ENCODE results near the gene DPP4. TPM values are rescaled to one million over a fixed set of nuclear protein-coding genes. Genes with fewer than 3 reads are reported as not detected.

Gene DPP4
- total RNA-seq, 1 experiment from 2014 or later = 2.8 TPM

DNA sequence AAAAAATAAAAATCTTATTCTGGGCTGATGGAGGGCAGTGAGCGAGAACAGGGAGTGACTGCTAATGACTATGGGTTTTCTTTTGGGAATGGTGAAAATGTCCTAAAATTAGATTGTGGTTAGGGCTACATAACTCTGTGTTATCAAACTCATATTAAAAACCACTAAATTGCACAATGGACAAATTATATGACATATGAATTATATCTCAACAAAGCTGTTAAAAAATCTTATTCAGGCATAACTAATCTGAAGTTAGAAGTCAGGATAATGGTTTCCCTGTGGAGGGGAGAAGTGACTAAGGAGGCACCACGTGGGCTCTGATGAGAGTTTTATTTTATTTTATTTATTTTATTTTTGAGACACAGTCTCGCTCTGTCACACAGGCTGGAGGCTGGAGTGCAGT lies 32.1 kb upstream of the DPP4 start:
- no peak overlapping the region for H2BK15ac ChIP-seq (ENCODE audit: low read depth, low read length)
- Mint-ChIP-seq H3K27me3 (ENCODE audit: low read depth) (peaks cover 3% of the 10 kb centered on the region; the same call in 1 of the 2 replicates), H3K4me3 (no peak overlapping the region), H3K36me3 (ENCODE audit: insufficient read depth in 1 of 3, low read depth in 3 of 3) (no peaks in the 10 kb centered on the region; a peak in 1 of 7 replicates), H3K9me3 (no peaks in the 10 kb centered on the region), H3K4me1 (no peaks in the 10 kb centered on the region), H3K27ac (no peak overlapping the region)
- H3K9ac ChIP-seq (ENCODE audit: extremely low read depth, insufficient read length, low read length) = no peak overlapping the region
- H3K14ac ChIP-seq (ENCODE audit: insufficient read depth, low read length) = no peak overlapping the region
- H3K79me2 ChIP-seq (ENCODE audit: insufficient read depth, low read length) = no peaks in the 10 kb centered on the region
- no peak overlapping the region for H2BK12ac ChIP-seq (ENCODE audit: insufficient read length, low read depth, low read length)
- H4K5ac ChIP-seq (ENCODE audit: insufficient read length, low read depth, low read length) = no peak overlapping the region
- no peak overlapping the region for H3K27ac ChIP-seq (ENCODE audit: insufficient read length, low read depth, low read length)
- TF ChIP-seq, protein P1, sequence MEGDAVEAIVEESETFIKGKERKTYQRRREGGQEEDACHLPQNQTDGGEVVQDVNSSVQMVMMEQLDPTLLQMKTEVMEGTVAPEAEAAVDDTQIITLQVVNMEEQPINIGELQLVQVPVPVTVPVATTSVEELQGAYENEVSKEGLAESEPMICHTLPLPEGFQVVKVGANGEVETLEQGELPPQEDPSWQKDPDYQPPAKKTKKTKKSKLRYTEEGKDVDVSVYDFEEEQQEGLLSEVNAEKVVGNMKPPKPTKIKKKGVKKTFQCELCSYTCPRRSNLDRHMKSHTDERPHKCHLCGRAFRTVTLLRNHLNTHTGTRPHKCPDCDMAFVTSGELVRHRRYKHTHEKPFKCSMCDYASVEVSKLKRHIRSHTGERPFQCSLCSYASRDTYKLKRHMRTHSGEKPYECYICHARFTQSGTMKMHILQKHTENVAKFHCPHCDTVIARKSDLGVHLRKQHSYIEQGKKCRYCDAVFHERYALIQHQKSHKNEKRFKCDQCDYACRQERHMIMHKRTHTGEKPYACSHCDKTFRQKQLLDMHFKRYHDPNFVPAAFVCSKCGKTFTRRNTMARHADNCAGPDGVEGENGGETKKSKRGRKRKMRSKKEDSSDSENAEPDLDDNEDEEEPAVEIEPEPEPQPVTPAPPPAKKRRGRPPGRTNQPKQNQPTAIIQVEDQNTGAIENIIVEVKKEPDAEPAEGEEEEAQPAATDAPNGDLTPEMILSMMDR (conservative IDR thresholded peaks at IDR 0.05) = no peak
- H3K4me1 ChIP-seq (ENCODE audit: insufficient read depth, low read length) = no peaks in the 10 kb centered on the region
- no peaks in the 10 kb centered on the region for H3K79me1 ChIP-seq (ENCODE audit: insufficient read depth, low read depth, low read length, poor library complexity, severe bottlenecking)
- H3K23me2 ChIP-seq (ENCODE audit: insufficient read length, low read depth, low read length, poor library complexity, severe bottlenecking) = no peaks in the 10 kb centered on the region
- no peak overlapping the region for H3K4me2 ChIP-seq (ENCODE audit: insufficient read depth, insufficient read length, low read length)
- H3T11ph ChIP-seq (ENCODE audit: low read length) = no peak overlapping the region
- H3K9me3 ChIP-seq (ENCODE audit: control insufficient read depth, low read depth, low read length) = no peaks in the 10 kb centered on the region
- H2BK20ac ChIP-seq (ENCODE audit: low read depth, low read length, poor library complexity, severe bottlenecking) = no peak overlapping the region
- no peaks in the 10 kb centered on the region for H4K20me1 ChIP-seq (ENCODE audit: control insufficient read depth, insufficient read depth, insufficient read length)
- no peak overlapping the region for H3K23ac ChIP-seq (ENCODE audit: insufficient read length, low read depth, low read length)
- no peak overlapping the region for H3K4ac ChIP-seq (ENCODE audit: low read depth, low read length)
- H2AFZ ChIP-seq (ENCODE audit: low read length) = no peak overlapping the region
- H3K18ac ChIP-seq (ENCODE audit: insufficient read length, low read depth, low read length) = no peak overlapping the region
- no CpG with 5 or more reads among the region's 3 CpGs for WGBS (ENCODE audit: extremely low coverage, insufficient read length, low lambda C conversion rate)
- no peaks in the 10 kb centered on the region for H3K27me3 ChIP-seq (ENCODE audit: insufficient read depth, low read length)
- H2BK5ac ChIP-seq (ENCODE audit: insufficient read length, low read length) = no peak overlapping the region
- no peak overlapping the region for H3K56ac ChIP-seq (ENCODE audit: insufficient read length, low read depth, low read length)
- H4K91ac ChIP-seq (ENCODE audit: insufficient read length, low read depth, low read length) = no peak overlapping the region
- H2BK120ac ChIP-seq (ENCODE audit: low read depth, low read length, poor library complexity, severe bottlenecking) = no peak overlapping the region
- DNase-seq = no peak
- H4K8ac ChIP-seq (replicated peaks; ENCODE audit: insufficient read length, low read depth, low read length) = no peak overlapping the region
- H2AK5ac ChIP-seq (ENCODE audit: insufficient read length, low read length) = no peak overlapping the region

Measured in H9 (cell line).